OCI-LY7 (cell line): Measurements from ENCODE around the gene GREM1.

Source experiments
- CTCF ChIP-seq: fragments of 200-600 bp; sonication (generic); conservative IDR thresholded peaks from 2 replicates; pipeline ENCODE4 v1.5.1; 2014; ENCODE audit warnings: mild to moderate bottlenecking, antibody characterized with exemption, low read length, moderate library complexity, mixed read lengths
- EZH2phosphoT487 ChIP-seq: fragments of 200-600 bp; sonication (generic); IDR thresholded peaks from 2 replicates; pipeline ENCODE4 v1.6.1; 2018; ENCODE audit warnings: low read depth, borderline replicate concordance, mild to moderate bottlenecking, mixed run types, antibody characterized with exemption, low read length, moderate library complexity, mixed read lengths

- no peak for TF ChIP-seq CTCF
- TF ChIP-seq EZH2phosphoT487: no peak
Measured at GRCh38 chr15:32685576-32685975, 32.2 kb upstream of the GREM1 start.
